GM19023 (cell line): Measurements from ENCODE around the gene R3HDM4.
A peak's percentile ranks its signal among the peaks of the same experiment; 100 is the strongest.

Experiments used
- ATAC-seq: cut with Tn5 transposase; IDR thresholded peaks from one replicate; pipeline ENCODE4 v1.9.1; 2021; ENCODE audit warnings: mild to moderate bottlenecking, moderate library complexity; ENCODE audit not compliant: unreplicated experiment

The R3HDM4 gene

DNA sequence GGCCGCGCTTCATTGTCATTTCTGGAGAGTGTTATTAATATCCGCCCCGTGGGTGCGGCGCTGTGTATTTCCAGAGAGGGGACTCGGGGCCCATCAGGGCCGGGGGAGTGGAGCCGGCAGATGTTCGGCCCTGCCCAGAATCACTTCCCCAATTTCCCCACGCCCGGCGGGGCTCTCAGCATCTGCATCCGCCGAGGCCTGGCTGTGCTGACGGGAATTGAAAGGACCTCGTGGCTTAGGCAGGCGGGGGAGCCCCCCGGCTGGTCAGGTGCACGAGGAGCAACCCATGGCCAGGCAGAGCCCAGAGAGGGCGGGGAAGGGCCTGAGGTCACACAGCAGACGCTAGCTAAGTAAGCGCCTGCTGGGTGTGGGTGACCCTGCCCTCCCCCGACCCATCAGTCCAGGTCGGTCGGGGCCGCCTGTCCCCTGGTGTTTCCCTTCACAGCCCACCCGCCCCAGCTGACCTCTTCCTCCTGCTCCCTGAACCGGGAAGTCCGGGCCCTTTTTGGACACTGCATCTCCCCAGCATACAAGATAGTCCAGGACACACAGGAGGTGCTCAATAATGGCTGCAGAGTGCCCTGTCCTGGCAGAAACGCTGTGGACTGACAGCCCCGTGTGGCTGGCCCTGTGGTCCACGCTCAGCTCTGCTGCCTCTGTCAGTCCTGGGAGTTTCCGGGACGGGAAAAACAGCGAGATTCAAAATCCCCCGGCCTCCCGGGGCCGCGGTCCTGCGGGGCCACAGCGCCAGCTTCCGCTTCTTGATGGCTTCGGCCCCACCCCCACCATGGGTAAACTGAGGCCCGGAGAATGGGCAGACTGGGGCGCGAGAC is 34.9 kb upstream of the R3HDM4 start:
- ATAC-seq: peak; percentile 62

DNA sequence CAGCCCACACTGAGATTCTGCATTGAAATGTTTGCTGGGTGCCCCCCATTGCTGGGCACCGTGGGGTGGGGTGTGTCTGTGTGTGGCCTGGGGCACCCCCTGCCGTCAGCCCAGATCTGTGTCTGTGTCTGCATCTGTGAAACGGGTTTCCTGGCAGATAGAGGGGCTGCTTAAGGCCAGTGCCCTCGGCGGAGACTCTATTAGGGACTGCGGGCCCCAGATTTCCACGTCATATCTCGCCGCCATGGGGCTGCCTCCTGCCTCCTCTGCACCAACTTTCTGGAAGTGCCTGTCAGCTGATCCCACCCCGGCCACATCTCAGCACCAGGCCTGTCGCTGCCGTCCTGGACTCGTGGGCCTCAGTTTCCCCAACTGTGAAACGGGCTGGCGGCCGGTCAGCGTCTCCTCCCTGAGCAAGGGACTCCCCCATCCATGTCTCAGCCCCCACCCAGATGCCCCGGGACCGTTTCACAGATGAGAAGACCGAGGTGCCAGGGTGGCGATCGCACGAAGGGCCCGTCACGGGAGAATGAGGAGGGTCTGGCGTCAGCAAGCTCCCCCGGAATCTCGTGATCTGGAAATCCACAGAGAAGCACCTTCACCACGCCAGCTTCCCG is 34.2 kb upstream of the R3HDM4 start:
- ATAC-seq: peak; percentile 28

DNA sequence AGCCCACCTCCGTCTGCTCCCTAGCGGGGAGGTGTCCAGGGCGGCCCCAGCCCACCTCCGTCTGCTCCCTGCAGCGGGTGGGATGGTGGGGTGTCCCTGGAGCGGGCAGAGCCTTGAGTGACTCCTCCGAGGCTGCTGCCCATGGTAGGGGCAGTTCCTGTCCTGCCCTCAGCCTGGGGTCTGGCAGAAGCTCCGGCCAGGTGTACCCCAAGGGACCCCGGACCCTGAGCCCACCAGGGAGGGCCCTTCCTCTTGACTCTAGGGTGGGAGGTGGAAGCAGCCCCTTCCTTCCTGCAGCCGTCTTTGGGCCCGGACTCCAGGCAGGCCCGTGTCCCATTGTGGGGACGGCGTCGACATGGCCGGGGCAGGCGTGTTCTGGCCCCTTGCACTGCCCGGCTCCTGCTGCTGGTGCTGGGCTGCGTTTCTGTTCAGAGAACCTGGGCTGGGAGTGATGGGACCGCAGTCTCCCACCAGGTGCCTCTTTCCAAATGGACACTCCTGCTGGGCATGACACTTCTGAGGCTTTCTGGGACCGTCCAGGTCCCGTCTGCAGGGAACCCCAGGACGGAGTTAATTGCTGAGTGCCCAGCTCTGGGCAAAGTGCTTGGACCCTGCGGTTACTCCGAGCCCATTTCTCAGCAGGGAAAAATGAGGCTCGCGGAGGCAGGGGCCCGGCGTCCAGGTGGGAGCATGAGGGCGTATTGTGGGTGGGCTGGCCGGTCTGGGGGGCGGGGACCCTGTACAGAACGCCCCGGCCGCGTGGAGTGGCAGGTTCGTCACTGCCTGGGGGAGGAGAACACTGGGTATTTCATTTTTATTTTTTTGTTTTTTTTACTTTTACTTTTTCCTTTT is 32.6 kb upstream of the R3HDM4 start:
- ATAC-seq: no peak

DNA sequence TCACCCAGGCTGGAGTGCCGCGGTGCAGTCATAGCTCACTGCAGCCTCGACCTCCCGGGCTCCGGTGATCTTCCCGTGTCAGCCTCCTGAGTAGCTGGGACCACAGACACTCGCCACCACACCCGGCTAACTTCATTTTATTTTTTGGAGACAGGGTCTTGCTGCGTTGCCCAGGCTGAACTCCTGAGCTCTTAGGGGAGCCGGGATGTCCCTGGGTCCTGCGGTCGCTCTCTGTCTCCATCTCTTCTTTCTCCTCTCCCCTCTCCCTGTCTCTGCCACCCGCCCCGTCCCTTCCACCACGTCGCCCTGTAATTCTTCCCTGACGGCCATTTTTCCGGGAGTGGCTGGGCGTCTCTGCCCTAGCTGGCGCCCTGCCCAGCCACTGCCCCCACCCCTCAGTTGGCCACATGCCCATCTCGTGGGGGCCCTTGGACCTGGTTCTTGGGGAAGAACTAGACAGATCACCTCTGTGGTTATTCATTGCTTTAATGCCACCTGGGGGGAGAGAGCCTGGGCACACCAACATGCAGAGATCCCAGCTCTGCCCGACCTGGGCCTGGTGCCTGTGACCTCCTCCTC is 31.7 kb upstream of the R3HDM4 start:
- ATAC-seq: no peak

DNA sequence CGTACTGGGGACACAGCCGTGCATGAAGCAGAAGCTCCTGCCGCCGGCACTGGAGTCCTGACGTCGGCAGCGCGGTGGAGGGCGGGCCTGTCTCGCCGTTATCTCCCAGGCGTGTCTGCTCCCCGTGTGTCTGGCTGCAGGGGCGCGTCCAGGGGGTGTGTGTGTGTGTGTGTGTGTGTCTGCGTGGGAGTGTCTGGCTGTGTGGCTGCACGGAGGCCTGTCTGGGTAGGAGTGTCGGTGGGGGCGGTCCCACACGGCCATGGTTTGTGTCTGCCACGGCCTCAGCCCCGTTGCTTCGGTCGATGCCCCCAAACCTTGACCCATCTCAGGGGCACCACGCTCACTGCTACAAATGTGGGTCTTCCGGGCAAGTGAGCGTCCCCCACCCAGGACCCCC is 31.1 kb upstream of the R3HDM4 start:
- ATAC-seq: no peak

DNA sequence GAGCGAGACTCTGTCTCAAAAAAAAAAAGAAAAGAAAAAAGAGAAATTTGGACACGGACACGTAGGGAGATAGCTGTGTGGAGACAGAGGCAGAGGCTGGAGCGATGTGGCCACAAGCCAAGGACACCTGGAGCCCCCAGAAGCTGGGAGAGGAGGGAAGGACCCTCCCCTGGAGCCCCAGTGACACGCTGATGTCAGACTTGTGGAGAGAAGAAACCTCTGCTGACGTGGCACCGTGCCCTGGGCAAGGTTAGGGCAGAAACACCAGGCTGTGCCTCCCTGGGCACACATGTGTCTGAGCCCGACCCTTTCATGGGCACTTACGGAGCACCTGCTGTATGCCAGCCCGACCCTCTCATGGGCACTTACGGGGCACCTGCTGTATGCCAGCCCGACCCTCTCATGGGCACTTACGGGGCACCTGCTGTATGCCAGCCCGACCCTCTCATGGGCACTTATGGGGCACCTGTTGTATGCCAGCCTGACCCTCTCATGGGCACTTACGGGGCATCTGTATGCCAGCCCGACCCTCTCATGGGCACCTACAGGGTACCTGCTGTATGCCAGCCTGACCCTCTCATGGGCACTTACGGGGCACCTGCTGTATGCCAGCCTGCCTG is 30.6 kb upstream of the R3HDM4 start:
- no peak for ATAC-seq

DNA sequence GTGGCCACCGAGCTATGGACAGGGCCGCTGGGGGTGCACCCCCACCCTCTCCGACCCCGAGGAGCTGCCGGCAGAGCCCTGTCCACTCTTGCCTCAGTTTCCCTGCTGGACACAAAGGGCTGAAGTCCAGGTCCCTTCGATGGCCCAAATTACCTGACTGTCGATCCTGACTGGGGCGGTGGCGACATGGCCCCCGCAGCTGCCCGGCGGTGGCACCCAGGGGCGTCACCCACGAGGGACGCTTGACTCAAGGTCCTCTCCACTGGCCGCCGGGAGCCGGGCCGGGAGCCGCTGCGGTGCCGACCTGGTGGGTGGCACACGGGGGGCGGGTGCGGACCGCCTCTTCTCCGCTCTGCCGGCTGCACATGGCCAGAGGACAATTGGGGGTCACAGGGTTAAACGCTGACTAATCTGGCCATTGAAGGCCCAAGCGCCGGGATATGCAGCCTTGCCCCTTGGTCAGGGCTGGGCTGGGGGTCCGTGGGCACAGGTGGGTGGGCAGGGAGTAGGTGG is 29.2 kb upstream of the R3HDM4 start:
- no peak for ATAC-seq

DNA sequence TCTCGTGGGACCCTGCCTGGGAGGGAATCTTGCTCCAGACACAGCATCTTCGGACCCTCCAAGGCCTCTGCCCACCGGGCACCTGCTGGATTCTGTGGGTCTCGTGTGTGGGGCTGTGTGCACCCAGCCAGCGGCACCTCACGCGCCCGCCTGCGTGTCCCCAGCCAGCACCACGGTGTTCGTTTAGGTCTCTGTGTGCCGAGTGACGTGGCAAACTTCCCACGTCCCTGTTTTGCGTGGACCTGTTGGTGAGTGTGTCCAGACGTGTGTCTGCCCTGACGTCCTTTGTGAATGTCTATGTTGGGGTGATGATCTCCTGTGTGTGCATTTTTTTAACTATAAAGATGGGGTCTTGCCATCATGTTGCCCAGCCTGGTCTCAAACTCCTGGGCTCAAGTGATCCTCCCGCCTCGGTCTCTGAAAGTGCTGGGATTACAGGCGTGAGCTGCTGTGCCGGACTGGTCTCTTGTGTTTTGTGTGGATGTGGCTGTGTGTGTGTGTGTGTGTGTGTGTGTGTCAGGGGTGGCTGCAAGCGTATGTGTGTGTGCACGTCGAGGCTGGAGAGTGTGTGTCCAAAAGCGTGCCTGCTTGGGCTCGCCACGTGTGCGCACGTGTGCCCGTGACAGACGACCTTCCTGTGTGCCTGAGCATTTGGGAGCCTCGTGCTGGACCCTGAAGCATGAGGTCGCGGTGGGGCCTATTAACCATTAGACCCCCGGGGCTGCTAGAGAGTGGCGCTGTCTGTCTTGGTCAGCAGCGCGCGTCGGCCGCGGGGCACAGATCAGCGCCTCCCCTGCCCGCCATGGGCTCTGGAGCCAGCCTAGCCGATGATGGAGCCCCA is 28.5 kb upstream of the R3HDM4 start:
- ATAC-seq: no peak

DNA sequence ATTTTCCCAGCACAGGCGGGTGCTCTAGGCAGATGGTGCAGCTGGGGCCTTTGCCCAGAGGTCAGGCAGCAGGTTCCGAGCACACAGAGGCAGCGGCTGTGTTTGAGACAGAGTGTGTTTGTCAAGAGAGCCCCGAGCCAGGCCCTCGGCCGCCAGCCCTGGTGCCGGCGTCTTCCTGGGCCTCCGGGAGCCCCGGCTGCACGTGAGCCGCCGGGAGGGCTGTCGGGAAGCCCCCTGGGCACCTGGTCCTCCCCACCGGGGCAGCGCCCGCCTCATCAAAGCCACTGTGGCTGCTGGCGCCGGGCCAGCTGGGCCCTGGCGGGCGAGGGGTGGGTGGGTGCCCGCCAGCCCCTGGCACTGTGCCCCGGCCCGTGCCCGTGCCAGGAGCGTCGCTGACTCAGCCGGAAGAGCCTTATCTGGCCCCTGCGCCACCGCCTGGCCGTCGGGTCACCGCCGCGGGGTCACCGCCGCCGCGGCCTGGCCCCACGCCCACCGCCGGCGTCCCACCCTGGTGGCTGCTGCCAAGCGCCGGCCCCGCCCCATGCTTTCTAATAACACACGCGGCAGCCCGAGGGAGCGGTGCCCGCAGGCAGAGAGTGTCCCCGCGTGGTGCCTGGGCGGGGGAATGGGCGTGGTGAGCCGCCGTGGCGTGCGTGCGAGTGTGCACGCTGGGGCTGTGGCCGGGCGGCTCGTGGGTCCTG is 27.7 kb upstream of the R3HDM4 start:
- no peak for ATAC-seq

DNA sequence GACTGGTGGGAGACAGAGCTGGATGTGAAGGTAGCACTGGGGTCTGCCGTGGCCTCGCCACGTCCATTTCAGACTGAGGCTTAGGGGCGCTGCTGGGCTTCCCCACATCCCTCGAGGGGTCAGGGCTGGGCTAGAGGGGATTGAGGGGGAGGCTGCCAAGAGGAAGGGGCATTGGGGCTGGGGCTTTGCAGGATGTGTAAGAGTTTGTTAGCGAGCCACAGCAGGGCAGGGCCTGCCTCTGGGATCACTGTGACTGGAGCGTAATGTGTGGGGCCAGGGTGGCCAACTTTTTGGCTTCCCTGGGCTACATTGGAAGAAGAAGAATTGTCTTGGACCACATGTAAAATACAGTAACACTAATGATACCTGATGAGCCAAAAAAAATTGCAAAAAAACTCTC is 26.9 kb upstream of the R3HDM4 start:
- ATAC-seq: no peak

DNA sequence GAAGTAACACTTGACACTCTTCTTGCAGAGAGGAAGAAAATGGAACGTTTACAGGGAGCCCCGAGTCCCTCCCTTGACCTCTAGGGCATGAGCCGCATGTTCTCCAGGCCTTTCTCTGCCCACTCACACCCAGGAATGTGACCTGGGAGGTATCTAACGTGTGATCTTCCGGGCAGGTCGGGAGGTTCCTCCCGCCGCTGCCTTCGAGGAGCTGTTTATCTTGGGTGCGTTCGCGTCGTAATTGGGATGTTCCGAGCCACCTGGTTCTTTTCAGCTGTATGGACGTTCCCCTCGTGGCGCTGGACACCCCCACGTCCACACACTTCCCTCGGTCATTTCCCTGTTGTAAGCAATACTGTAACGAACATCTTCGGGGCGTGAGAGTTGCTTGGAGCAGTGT is 26.4 kb upstream of the R3HDM4 start:
- no peak for ATAC-seq

DNA sequence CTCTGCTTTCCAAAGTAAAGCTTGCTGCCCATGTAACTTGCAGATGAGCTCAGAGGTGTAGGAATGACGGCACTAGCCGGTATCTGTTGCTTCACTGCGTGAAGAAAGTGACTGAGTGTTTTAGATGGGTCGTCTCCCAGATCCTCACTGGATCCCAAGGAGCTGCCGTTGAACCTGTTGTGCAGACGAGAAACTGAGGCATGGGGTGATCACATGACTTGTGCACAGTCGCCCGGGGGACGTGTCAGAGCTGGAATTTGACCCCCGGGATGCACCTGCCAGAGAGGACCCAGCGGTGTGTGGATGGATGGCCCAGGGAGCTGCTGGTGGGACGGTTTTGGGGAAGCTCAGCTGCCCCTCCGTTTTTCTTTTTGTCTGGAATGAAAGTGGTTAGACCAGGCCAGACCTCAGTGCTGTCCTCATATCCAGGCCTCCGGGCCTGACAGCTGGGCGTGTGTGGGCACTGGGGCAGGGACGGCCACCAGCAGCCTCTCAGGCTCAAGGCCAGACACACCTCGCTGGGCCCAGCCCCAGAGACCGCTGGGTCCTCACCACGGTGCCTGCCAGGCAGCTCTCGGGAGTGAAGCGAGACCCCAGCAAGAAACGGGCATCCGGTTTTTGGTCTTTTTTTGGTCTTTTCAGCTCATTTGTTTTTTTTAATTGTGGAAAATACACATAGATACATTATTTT is 25.4 kb upstream of the R3HDM4 start:
- ATAC-seq: no peak

DNA sequence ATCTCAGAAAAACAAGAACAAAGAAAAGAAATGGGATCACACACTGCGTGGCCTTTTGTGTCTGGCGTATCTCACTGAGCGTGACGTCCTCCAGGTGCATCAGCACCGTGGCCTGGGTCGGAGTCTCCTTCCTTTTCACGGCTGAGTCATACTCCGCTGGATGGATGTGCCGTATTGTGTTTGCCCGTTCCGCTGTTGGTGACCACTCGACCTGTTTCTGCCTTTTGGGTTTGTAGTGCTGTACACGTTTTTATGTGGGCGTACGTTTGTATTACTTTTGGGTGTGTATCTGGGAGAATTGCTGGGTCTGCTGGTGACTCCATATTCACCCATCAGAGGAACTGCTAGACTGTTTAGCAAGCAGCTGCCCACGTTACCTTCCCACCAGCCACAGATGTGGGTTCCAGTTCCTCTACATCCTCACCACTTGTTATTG is 24.3 kb upstream of the R3HDM4 start:
- ATAC-seq: no peak

DNA sequence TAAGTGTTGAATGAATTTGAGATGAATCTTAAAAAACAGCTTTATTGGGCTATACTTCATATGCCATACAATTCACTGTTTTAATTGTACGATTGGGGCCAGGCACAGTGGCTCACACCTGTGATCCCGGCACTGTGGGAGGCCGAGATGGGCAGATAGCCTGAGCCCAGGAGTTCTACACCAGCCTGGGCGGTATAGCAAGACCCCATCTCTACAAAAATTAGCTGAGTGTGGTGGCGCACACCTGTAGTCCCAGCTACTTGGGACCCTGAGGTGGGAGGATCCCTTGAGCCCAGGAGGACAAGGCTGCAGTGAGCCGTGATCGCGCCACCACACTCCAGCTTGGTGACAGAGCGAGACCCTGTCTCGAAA is 23.1 kb upstream of the R3HDM4 start:
- no peak for ATAC-seq

DNA sequence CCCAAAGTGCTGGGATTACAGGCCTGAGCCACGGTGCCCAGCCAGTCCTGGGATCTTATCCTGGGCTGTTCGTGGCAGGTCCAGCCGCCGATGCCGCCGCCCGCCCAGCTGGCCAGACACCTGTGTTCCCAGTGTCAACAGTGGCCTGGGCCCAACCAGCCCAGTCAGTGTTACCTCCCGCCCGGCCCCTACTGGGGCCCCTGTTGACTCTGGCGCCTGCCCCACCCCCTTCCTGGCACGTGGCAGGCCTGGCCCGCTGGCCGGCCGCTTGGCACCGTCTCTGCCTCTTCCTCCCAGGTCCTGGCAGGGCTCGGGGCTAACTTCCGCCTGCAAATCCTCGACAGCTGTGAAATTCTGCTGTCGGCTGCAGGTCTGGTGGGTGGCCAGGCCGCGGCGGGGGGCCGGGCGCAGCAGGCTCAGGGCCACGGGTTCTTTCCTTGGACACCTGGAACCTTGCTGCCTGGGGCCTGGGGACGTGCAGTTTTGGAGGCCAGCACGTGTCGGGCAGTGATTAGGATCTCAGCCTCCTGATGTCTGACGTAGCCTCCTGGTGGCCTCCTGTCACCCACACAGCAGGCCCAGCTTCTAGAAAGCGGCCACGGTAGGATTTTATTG is 22.0 kb upstream of the R3HDM4 start:
- ATAC-seq: no peak

DNA sequence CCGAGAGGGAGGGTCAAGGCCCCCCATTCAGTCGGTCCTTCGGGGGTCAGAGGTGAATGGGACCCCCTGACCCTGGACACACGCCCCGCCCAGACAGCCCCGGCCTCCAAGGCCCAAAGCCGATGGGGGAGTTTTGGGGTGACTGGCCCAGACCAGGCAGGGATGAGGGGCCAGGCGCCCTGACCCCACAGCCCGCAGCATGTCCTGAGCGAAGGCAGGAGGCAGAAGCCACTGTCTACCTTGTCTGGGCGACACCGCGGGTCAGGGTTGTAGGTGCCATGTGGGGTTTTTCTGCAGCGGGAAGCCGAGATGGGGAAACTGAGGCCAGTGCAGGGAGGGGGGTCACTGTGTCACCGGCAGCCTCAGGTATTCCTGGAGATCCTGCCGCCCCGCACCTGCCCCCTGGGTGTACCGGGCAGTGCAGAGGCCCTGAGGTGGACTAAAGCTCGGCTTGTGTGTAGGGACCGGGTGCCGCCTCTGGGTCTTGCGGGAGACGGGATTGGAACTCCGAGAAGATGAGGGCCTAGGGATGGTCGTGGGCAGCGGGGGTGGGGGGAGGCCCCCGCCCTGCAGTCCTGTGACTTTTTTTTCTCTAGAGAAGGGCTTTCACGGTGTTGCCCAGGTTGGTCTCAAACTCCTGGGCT is 21.3 kb upstream of the R3HDM4 start:
- ATAC-seq: no peak

DNA sequence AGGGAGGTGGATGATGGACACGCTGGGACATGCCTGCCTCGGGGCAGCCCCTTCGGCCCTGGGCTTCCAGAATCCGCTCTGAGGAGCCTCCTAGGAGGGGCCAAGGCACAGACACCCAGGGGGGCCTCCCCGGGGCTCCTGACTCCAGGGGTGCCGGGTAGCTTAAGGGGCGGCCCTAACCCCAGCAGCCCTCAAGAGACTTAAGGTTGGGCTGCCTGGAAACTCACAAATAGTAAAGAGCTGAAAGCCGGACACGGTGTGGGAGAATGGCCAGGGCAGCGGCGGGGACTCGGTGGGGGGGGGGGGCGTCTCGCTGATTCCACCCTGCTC is 20.5 kb upstream of the R3HDM4 start:
- ATAC-seq: no peak
